Superior temporal gyrus (tissue), 1 donor: ENCODE measurements around the gene RAB40C.

ENCODE experiments used
- DNase-seq: peaks from one replicate; pipeline ENCODE4 v3.0.0-alpha.2; 2016; ENCODE audit errors: extremely low spot score

The RAB40C gene

DNA sequence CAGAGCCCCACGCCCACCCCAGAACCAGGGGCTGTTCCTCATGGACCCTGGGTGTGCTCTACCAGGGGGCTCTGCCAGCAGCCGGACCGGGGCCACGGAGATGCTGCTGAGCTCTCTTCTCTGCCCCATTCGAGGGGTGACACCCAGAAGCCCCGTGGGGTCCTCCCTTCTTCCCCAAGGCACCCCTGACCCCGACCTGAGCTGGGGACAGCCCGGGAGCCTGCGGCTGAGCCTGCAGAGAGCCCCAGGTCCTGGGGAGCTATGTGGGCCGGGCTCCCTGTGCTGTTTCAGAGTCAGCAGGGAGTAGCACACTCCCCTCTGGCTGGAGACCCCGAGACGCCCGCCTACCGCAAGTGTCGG is 30.9 kb upstream of the RAB40C start:
- DNase-seq, result no peak

DNA sequence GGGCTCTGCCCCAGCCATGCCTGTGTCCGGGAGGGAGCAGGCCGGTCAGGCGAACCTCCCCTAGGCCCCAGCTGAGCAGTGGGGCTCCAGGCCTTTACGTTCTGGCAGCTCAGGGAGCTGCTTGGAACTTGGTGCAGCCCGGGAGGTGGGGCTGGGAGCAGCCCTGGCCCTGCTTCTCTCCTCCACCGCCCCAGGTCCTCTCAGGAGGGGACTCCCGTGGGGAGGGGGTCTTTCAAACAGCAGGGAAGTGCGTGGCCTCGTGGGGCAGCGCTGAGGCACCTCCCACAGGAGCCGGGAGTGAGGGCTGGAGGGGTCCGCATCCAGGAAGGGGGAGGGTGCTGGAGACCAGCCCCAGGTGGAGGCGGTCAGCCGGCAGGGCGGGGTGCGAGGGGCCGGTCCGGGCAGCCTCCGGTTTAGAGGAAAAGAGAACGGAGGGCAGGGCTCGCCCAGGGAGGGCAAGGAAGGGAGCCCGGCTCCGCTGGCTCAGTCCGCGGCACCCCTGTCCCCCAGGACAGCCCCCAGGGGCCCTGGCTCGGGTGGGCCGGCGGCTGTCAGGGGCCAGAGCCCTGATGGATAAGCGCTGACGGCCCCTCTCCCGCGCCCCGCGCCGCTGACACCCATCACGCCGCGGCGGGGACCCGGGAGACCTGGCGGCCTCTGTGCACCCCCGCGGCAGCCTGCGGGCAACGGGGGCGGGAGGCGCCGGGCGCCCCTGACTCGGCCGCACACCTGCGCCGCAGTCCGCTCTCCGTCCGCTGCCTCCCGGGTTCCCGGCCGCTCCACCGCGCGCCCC is 30.3 kb upstream of the RAB40C start:
- DNase-seq, result no peak

DNA sequence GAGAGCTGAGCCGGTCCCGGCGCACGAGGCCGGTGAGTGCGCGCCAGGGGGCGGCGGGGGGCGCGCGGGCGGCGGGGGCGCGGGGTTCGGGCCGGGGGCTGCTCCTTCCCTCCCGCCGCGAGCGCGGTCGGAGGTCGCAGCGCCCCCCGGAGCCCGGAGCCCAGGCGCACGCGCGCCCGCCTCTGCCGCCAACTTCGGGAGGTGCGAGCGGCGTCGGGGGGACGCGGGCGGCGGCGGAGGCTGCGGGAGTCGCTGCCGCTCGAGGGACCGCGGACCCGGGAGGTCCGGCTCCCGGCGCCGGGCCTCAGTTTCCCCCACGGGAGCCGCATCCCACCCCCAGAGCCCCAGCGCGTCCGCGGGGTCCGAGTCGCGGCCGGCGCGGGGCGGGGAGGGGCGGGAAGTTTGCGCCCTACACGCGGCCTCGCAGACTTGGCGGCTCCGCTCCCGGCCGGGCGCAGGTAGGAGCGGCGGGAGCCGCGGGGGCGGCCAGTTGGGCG is 29.6 kb upstream of the RAB40C start, which contains the start of gene PRR35:
PRR35 (plus strand) TSS at position 191 of the 497 bp plus-strand sequence. CDS start 2,901 bp downstream, outside the sequence.
- no peak for DNase-seq

DNA sequence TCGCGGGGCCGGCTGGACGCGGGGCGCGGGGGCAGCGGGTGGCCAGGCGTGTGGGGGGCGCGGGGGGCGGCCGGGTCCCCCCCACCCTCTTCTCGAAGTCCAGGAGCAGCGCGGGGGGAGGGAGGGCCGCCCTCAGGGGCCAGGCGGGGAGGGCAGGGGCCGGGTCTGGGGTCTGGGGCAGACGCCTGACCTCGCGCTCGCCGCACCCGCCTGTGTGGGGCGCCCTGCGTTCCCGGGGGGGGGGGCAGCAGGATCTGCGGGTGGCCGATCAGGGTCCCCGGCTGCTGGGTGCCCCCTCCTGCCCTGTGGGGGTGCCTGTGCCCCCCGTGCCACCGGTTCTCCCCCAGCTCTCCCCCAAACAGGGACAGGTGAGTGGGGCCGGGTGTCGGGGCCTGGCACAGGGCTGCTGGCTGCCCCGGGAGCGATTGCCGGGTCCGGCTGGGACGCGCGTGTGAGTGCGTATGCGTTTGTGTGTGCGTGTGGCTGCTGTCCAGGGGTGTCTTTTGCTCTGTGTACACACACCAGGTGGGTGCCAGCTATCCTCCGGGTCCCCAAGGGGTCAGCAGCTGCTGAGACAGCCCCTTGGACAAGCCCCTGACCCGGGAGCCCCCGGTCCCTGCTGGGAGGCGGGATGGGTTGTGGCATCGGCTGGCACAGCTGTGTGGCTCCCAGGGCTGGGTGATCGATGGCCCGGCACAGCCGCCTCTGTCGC is 29.0 kb upstream of the RAB40C start:
- DNase-seq, result no peak

DNA sequence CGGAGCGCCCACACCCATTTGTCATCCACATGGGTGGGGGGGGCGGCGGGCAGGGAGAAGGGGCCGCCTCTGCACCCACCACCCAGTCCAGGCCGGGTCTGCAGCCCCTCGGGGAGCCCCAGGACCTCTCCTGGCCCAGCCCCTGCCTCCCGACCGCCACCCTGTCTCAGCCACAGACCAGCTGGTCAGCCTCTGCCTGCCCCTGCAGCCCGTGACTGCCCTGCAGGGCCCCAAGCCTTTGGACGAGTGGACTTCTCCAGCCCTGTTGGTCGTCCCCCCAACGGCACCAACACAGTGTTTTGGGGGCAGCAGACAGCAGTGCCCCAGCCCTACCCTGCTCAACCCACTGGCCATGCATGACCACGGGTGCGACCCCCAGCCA is 28.5 kb upstream of the RAB40C start:
- DNase-seq, result no peak

DNA sequence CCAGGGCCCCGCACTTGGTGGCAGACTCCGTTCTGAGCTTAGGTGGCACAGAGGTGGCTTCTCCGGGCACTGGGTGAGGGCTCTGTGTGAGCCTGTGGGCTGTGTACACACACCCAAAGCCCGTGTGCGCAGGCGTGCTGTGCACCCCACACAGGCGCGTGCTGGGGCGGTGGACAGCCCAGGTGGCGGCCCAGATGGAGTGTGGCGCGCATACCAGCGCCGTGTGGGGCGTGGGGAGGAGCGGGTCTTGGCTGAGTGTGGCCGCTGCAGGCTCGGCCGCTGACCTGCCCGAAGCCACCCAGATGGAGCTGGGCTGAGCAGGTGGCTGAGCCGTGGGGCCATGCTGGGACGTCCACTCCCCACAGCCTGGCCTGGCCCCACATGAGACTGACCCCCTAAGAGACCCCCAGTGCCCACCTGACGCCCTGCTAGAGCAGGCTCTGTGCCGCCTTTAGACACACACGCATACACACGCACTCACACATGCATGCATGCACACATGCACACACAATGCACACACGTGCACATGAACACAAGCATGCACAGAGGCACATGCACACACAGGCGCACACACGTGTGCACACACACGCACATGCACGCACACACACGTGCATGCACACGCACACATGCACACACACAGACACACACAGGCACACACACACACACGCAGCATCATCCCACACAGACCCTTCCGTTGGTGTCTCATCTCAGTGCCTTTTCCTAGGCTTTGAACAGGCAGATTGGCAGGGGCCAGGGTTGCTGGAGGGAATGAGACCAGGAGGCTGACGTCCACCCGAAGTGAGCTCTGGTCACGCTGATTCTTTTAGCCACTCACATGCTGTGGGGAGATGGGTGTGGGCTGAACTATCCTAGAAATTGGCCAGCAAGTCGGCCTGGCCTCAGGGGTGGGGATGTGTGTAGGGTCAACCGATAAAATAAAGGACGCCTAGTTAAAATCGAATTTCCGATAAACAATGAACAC is 27.6 kb upstream of the RAB40C start:
- DNase-seq, result no peak

DNA sequence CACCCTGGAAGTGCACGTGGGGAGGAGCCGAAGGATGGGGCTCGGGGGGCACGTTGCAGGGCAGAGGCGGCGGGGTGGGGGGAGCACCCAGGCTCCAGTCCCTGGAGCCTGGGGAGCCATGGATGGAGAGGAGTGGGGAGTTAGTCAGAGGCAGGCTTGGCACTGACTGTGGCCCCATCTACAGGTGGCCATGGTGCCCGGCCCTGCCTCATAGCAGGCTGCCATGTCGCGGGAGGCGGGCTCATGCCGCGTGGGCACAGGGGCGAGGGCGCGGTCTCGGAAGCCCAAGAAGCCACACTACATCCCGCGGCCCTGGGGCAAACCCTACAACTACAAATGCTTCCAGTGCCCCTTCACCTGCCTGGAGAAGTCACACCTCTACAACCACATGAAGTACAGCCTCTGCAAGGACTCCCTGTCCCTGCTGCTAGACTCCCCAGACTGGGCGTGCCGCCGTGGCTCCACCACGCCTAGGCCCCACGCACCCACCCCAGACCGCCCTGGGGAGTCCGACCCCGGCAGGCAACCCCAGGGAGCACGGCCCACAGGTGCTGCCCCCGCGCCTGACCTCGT is 26.7 kb upstream of the RAB40C start:
- no peak for DNase-seq

DNA sequence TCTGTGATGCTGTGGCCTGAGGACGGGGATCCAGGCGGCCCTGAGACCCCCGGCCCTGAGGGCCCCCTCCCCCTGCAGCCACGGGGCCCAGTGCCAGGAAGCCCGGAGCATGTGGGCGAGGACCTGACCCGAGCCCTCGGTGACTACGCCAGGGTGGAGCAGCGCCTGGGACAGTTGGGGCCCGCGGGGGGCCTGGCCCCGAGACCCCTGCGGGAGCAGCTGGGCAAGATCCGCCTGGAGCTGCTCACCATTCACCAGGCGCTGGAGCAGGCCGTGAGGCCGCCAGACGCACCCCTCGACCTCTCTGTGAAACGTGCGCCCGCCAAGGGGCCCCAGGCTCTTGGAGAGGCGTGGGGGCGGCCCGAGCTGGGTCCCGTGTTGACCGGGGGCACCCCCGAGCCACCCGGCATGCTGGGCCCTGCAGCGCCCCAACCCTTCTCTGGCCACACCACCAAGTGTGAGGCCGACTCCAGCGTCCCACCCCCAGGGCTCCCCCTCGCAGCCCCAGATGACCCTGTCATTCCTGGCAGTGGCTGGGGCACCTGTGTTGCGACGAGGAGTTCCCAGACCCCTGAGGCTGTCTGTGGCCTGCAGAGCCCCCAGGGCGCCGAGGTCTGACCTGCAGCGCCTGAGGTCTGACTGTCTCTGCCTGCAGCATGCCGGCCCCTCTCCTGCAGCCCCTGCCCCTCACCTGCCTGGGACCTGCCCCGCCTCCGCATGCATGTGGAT is 25.0 kb upstream of the RAB40C start:
- no peak for DNase-seq

DNA sequence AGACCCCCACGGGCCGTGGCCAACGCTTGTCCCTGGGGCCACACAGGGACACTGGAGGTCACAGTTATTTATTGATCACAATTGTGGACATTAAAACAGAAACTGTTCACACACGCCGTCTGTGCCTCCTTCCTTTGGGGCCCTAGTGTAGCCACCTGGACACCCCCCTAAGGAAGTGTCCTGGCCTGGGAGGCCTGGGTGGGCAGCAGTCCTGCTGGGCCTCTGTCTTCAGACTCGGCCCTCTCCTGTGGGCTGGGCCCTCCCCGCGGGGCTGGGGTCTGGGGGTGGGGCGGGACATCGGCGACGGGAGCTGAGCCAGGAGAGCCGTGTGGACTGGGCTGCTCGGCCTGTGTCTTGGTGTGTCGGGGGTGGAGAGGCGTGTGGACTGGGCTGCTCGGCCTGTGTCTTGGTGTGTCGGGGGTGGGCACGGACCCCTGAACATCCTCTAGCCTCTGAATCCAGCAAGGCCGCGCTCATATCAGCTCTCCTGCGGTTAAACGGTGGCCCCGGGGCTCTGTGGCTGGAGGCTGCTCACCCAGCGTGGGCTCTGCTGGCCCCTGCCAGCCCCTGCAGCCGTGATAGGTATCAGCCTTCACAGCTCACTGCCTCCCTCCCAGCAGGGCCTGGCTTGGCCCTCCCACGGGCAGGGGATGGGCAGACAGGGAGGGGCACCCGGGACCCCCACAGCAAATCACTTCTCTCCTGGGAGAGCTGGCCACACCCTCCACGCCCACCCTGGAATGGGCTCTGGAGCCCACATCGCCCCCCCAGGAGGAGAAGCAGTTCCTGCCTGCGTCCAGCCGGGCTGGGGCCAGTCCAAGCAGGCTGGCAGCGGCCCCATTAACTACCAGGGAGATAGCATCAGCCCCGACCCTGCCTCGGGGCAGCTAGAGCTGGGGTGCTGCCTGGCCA is 24.2 kb upstream of the RAB40C start:
- no peak for DNase-seq

DNA sequence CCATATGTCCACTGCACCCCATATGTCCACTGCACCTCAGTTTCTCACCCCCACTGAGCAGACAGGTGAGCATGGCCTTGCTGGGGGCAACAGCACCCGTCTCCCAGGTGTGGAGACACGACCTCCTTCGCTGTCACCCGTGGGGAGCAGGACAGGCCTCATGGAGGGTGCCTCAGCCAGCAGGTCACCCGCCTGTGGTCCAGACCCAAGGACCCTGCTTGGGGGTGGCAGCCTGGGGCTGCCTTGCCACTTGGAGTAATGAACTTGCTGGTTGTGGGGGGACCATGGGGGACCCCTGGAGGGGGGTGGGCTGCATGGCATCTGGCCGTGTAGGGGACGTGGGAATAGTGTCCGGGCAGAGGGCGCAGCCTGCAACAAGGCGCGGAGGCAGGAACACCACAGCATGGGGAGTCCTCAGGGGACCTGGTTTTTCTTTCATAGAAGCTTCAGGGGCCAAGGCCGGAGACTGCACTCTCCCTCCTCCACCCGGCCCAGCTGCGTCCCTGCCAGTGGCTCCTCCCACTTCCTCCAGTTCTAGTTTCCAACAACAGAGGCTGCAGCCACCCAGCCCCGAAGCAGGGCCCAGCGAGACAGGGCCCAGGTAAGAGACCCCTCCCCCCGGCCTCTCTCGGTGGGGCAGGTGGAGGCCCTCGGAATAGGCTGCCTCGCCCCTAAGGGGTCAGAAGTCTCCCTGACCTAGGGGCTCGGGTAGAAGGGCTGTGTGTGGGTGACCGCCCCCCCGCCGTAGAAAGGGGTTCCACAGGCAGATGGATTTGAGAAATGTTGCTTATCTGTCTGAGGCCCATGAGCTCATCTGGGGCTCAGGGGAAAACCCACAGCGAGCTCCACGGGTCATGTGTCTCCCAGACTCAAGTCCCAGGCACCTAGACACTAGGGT is 23.1 kb upstream of the RAB40C start, which contains the start of gene NHLRC4:
NHLRC4 (plus strand) TSS at position 531 of the 898 bp plus-strand sequence. CDS start 1,043 bp downstream, outside the sequence.
- DNase-seq, result no peak

DNA sequence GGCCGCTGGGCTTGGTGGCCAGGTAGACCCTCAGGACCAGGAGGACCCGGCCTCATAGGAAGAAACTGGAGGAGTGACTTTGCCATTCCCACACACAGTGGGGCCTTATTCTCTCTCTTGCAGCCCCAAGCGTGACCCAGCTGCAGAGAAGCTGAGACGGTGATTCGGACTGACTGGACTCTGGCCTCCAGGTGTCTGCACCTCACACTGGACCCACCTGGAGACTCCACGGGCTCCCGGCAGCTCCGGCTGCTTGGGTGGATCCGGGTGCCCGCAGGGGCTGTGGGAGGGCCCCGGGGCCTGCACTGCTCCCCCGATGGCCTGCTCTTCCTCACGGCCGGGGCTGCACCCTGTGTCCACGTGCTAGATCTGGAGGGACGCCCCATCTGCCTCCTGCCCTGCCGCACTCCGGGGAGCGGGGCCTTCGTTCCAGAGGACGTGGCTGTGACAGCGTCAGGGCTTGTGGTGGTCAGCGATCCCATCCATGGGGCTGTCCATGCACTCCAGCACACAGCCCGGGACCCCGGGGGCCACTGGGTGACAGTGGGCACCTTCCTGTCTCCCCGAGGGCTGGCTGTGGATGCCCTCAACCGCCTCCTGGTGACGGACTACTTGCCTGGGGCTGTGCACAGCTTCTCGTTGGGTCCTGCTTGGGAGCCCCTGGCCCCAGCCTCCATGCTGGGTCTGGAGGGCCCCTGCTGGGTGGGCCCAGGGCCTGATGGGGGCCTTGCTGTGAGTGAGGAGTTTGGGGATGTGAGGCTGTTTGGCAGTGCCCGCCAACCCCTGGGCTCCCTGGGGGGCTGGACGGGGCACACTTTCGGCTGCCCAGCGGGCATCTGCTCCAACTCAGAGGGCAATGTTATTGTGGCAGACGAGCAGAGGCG is 22.3 kb upstream of the RAB40C start:
- DNase-seq, result no peak

DNA sequence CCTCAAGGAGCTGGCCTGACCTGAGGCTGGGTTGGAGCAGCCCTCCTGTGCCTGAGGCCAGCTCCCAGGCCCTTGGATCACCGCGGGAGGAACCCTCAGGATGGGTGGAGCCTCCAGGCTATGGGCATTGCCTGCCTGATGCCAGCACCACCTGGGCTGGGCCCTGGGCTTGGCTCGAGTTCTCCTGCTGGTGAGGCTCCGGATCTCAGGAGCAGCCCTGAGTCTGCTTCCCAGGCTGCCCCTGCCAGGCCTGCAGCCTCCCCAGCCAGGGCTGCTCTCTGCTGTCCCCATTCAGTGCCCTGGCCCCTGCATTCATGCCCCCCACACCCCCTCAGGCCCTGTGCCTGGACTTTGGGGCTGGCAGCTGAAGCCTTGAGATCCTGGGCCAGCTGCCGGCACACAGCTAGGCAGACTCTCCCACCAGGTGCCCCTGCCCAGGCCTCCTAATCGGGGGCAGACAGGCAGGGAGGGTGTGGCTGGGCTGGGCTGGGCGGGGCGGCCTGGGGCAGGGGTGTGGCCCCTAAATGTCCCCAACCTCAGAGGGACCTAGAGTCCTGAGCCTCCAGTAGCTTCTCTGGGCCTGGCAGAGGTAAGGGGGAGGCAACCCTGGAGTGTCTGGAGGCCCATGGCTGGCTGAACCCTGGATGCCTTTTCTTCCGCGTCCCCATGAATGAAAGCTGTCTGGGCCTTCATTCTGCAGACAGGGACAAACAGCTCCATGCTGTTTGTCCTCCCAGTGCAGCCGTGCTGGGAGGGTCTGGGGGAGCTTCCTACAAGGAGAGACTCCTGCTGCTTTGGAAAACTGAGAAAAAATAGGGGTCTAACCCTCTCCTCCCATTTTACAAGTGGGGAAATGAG is 21.2 kb upstream of the RAB40C start:
- no peak for DNase-seq

DNA sequence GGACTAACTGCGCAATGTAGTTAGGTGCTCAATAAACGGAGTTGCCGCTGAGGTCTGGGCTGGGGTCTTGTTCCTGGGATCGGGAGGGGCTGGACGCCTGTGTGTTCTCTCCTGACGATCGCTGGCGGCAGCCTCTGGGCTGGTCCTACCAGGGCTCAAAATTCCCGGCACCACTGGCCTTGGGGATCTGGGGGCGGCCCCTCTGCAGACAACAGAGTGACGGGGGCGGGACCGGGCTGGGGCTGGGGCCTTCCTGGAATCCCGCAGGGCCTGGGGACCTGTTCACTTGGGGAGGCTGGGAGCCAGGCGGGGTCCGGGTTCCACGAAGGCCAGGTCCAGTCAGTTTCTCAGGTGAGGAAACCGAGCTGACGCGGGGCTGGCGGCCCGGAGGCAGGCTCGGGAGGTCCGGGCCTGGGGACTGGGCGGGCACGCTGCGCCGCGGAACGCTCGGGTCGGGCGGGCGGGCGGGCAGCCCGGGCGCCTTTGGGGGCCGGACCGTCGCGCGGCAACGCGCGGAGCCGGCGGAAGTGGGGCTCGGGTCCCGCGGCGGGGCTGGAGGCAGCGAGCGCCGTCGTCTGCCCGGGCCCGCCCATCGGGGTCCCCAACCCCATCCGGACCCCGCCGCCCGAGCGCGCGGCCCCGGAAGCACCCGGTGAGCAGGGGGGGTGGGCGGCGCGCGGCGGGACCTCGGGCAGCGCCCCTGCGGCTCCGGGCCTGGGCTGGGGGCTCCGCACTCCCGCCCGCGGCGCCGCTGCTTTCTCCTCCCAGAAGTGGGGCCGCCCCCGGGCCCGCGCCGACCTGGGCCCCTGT is 20.2 kb upstream of the RAB40C start, which contains the start of gene PIGQ:
PIGQ (plus strand) TSS at position 524 of the 810 bp plus-strand sequence. CDS start 4,107 bp downstream, outside the sequence.
- DNase-seq, result no peak

DNA sequence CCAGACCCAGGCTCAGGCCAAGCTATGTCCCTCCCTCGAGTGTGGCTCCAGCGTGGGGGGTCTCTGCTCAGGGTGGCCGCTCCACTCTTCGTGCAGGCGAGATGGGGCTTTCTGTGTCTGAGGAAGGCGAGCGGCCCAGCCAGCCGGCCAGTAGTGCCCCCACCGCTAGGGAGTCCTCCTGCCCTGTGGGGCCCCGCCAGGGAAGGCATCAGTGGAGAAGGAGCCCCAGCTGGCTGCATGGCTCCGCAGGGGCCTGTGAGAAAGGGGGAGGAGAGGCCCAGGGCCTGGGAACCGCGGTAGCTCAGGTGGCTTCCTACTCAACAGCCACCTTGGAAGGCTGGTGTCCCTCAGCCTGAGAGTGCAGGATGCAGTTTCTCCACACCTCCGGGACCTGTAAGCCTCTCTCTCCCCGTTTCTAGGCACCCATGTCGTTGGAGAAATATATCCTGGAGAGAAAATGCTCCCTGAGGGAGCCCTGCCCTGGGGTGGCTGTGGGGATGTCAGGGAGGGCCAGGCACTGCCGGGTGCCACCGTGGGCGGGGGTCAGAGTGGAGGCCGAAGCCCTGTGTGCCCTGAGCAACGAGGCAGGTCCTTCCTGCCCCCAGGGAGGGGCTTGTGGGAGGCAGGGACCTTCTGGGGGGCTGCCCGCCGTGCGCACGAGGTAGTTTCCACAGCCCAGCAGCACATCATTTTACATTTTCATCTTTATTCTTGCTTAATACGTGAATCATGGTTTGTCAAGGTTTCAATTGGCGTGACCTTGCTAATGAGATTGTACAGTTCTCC is 16.8 kb upstream of the RAB40C start:
- no peak for DNase-seq
